Calu3 (cell line): ENCODE measurements around the gene RFTN1. TPM values are rescaled to one million over a fixed set of nuclear protein-coding genes. Genes with fewer than 3 reads are reported as not detected.

Experiments used
- BruUV-seq: library from RNA; stranded (reverse); fragments of 400-500 nt; replicated peaks from 2 replicates; lab custom pipeline; 2021; lab: Mats Ljungman, UMichigan
- CTCF ChIA-PET: fragments of 300-600 bp; sonication (Branson Sonifier 250); formaldehyde crosslinking; loops from one replicate; lab custom pipeline; 2022; ENCODE audit warnings: antibody characterized with exemption; lab: Charles Lee
- DNase-seq: peaks from one replicate; pipeline ENCODE4 v3.0.0; 2022
- H3K27ac Mint-ChIP-seq: one replicate; pipeline ENCODE4 v1.8.0; 2022; ENCODE audit warnings: mixed read lengths; ENCODE audit not compliant: unreplicated experiment
- H3K27me3 Mint-ChIP-seq: one replicate; pipeline ENCODE4 v1.8.0; 2022; ENCODE audit warnings: mixed read lengths; ENCODE audit not compliant: unreplicated experiment
- H3K36me3 Mint-ChIP-seq: one replicate; pipeline ENCODE4 v1.8.0; 2022; ENCODE audit warnings: mild to moderate bottlenecking, moderate library complexity, mixed read lengths; ENCODE audit not compliant: insufficient read depth, unreplicated experiment
- H3K4me1 Mint-ChIP-seq: one replicate; pipeline ENCODE4 v1.8.0; 2022; ENCODE audit warnings: mild to moderate bottlenecking, low read depth, mixed read lengths; ENCODE audit not compliant: unreplicated experiment
- H3K4me3 Mint-ChIP-seq: one replicate; pipeline ENCODE4 v1.8.0; 2022; ENCODE audit warnings: mild to moderate bottlenecking, low read depth, moderate library complexity, mixed read lengths; ENCODE audit not compliant: unreplicated experiment
- H3K9me3 Mint-ChIP-seq: one replicate; pipeline ENCODE4 v1.8.0; 2022; ENCODE audit warnings: low read depth, mixed read lengths; ENCODE audit not compliant: unreplicated experiment
- intact Hi-C: fragments of 100-400 bp; cut with micrococcal nuclease; formaldehyde crosslinking; loops from one replicate; pipeline ENCODE4 v1.10.0; 2022; ENCODE audit not compliant: unreplicated experiment
- total RNA-seq: library from RNA; stranded (reverse); gene quantifications from 2 replicates; pipeline ENCODE4 v1.2.3, GENCODE V29; 2022
- TF ChIP-seq, protein P1 (sequence below): fragments of 200-600 bp; IDR thresholded peaks from one replicate; pipeline ENCODE4 v1.8.0; 2022; ENCODE audit warnings: antibody characterized with exemption; ENCODE audit not compliant: unreplicated experiment

Gene RFTN1
- total RNA-seq, 1 experiment from 2014 or later: 1.6 TPM

DNA sequence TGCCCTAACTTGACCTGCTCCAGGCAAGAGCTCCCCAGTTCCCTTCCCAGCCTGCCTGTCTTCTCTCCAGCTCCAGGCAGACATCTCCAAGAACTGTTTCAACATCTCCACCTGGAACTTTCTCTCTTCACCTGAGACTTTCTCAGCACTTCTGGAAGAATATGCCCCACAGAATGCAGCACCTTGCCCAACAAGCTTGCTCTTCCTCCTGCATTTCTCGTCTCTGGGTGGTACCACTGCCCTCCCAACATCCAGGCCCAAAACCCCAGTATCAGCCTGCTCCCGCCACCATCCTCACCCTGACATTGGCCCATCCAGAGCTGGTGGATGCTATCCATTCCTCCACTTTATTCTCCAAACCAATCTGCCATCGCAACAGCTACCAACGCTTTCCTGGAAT is 8.8 kb downstream of the RFTN1 start:
- Mint-ChIP-seq H3K36me3 (no peaks in the 10 kb centered on the region), H3K27ac (no peak overlapping the region), H3K27me3 (peaks cover 37% of the 10 kb centered on the region), H3K9me3 (no peaks in the 10 kb centered on the region), H3K4me3 (no peak overlapping the region), H3K4me1 (no peaks in the 10 kb centered on the region)
- TF ChIP-seq, protein P1, sequence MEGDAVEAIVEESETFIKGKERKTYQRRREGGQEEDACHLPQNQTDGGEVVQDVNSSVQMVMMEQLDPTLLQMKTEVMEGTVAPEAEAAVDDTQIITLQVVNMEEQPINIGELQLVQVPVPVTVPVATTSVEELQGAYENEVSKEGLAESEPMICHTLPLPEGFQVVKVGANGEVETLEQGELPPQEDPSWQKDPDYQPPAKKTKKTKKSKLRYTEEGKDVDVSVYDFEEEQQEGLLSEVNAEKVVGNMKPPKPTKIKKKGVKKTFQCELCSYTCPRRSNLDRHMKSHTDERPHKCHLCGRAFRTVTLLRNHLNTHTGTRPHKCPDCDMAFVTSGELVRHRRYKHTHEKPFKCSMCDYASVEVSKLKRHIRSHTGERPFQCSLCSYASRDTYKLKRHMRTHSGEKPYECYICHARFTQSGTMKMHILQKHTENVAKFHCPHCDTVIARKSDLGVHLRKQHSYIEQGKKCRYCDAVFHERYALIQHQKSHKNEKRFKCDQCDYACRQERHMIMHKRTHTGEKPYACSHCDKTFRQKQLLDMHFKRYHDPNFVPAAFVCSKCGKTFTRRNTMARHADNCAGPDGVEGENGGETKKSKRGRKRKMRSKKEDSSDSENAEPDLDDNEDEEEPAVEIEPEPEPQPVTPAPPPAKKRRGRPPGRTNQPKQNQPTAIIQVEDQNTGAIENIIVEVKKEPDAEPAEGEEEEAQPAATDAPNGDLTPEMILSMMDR: no peak
- intact Hi-C loops: no loop called here
- CTCF ChIA-PET: no interaction called here
- no peak for DNase-seq
- no TSS peak for BruUV-seq

DNA sequence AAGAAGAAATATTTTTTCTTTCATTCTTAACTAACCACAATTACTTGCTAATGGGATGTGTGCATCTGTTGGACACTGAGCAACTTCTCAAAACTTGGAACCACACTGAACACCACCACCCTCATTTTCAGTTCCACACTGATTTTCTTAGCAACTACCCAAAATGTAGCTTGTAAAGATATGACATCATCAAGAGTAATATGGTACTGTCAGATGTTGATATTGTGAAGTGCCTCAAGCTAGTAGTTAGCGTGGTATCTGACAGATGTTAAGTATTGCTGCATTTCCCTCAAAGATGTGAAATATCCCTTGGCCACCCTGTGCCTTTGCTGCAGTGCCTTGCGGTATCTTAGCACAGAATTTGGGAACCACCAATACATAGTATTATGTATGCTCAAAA is 9.3 kb downstream of the RFTN1 start:
- no peaks in the 10 kb centered on the region for H3K4me1 Mint-ChIP-seq
- no peak overlapping the region for H3K27ac Mint-ChIP-seq
- H3K4me3 Mint-ChIP-seq: no peak overlapping the region
- intact Hi-C loops: no loop called here
- no peaks in the 10 kb centered on the region for H3K9me3 Mint-ChIP-seq
- H3K27me3 Mint-ChIP-seq: peaks cover 42% of the 10 kb centered on the region
- no peak for DNase-seq
- CTCF ChIA-PET: no interaction called here
- no TSS peak for BruUV-seq
- TF ChIP-seq, protein P1: no peak
- H3K36me3 Mint-ChIP-seq: no peaks in the 10 kb centered on the region

DNA sequence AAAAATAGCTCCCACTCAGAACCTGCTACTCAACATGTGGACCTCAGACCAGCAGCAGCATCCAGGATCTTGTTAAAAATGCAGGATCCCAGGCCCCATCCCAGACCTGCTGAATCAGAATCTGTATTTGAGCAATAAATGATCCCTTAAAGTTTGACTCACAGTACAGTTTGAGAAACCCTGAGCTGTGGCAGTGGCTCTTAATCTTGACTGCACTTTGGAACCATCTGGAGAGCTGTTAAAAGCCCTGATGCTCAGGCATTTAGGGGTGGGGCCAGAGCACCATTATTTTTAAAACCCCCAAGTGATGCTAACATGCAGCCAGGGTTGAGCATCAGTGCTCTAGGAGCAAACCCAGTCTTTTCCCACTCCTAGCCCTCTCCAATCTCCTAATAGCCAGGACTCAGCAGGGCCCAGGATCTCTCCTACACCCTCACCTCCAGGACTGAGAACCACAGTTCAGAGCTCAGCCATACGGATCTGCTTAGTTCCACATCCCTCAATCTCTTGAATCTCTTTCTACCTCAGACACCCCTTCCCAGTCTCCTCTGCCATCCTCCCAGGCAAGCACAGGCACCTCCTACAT is 10.2 kb downstream of the RFTN1 start:
- CTCF ChIA-PET: no interaction called here
- Mint-ChIP-seq H3K4me1 (no peaks in the 10 kb centered on the region), H3K36me3 (no peaks in the 10 kb centered on the region), H3K27me3 (peaks cover 51% of the 10 kb centered on the region), H3K9me3 (no peaks in the 10 kb centered on the region), H3K27ac (no peak overlapping the region), H3K4me3 (no peak overlapping the region)
- BruUV-seq: no TSS peak
- DNase-seq: no peak
- intact Hi-C loops: no loop called here
- TF ChIP-seq, protein P1: no peak

DNA sequence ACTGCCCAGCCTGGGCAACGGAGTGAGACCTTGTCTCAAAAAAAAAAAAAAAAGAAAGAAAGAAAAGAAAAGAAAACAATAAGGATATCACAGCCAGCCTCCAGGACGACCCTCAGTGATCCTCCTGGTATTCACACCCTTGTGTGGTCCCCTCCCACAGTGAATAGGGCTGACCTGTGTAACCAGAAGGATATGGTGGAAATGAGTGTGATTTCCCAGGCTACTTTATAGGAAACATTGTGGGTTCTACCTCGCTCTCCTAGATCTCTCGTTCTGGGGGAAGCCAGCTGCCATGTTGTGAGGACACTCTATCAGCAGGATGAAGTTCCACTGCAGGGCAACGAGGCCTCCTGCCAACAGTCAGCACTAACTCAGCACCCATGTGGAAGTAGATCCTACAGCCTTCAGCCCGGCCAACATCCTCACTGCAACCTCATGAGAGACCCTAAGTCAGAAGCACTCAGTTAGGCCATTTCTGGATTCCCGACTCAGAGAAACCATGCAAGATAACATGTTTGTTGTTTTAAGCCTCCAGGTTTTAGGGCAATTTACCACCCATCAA is 11.1 kb downstream of the RFTN1 start:
- H3K27ac Mint-ChIP-seq: no peak overlapping the region
- H3K9me3 Mint-ChIP-seq: no peaks in the 10 kb centered on the region
- no peak overlapping the region for H3K4me3 Mint-ChIP-seq
- BruUV-seq: no TSS peak
- CTCF ChIA-PET: no interaction called here
- DNase-seq: no peak
- H3K36me3 Mint-ChIP-seq: no peaks in the 10 kb centered on the region
- peaks cover 55% of the 10 kb centered on the region for H3K27me3 Mint-ChIP-seq
- intact Hi-C loops: no loop called here
- TF ChIP-seq, protein P1: no peak
- no peaks in the 10 kb centered on the region for H3K4me1 Mint-ChIP-seq
